ENCODE results near the gene HAPLN2. TPM values are rescaled to one million over a fixed set of nuclear protein-coding genes. Genes with fewer than 3 reads are reported as not detected.

HAPLN2 gene
- total and polyA plus RNA-seq, 7 donors = 0.10 to 1.2 (median 0.71) TPM; not detected in 4

GRCh38 chr1:156667610-156667967, 48.4 kb downstream of the HAPLN2 start:
- Histone ChIP-seq H3K36me3 (no peaks in the 10 kb centered on the region), H3K4me1 (peaks cover 0 to 77% (median 66%) of the 10 kb centered on the region in 4 donors), H3K27ac (peak overlapping the region; percentile 77 to 86 (median 80)), H3K9me3 (no peaks in the 10 kb centered on the region), H3K27me3 (no peaks in the 10 kb centered on the region), H3K4me3 (no peak overlapping the region)
- DNase-seq = no peak
- WGBS, 2 donors = 78 to 85% methylated on average over 5 of the region's 5 CpGs
- TF ChIP-seq CTCF (IDR thresholded peaks at IDR 0.05) = no peak
- no peak for TF ChIP-seq EP300 (IDR thresholded peaks at IDR 0.05)
- TF ChIP-seq POLR2AphosphoS5 (IDR thresholded peaks at IDR 0.05) = no peak
- TF ChIP-seq POLR2A (IDR thresholded peaks at IDR 0.05) = no peak
- intact Hi-C loops (cut with DNase I) = no loop called here

GRCh38 chr1:156667968-156668709, 48.9 kb downstream of the HAPLN2 start:
- no peak for TF ChIP-seq POLR2AphosphoS5 (IDR thresholded peaks at IDR 0.05)
- H3K27me3 ChIP-seq = no peaks in the 10 kb centered on the region
- H3K36me3 ChIP-seq = no peaks in the 10 kb centered on the region
- peak overlapping the region; percentile 77 to 86 (median 80) for H3K27ac ChIP-seq
- DNase-seq = no peak
- H3K4me3 ChIP-seq = no peak overlapping the region
- H3K9me3 ChIP-seq = no peaks in the 10 kb centered on the region
- H3K4me1 ChIP-seq = peaks cover 0 to 72% (median 61%) of the 10 kb centered on the region in 4 donors
- WGBS, 2 donors = 83 to 89% methylated on average over 9 of the region's 9 CpGs
- intact Hi-C loops (cut with DNase I) = no loop called here

GRCh38 chr1:156668801-156669637, 49.8 kb downstream of the HAPLN2 start:
- TF ChIP-seq EP300 (IDR thresholded peaks at IDR 0.05) (no peak), POLR2A (IDR thresholded peaks at IDR 0.05) (no peak), CTCF (IDR thresholded peaks at IDR 0.05) (no peak)
- H3K4me1 ChIP-seq = peaks cover 0 to 63% (median 54%) of the 10 kb centered on the region in 4 donors
- 81 to 82% methylated on average over 17 of the region's 17 CpGs for WGBS, 2 donors
- H3K27ac ChIP-seq = peak overlapping the region; percentile 77 to 86 (median 80)
- H3K27me3 ChIP-seq = no peaks in the 10 kb centered on the region
- no peak overlapping the region for H3K4me3 ChIP-seq
- H3K36me3 ChIP-seq = no peaks in the 10 kb centered on the region
- intact Hi-C loops (cut with DNase I) = no loop called here
- H3K9me3 ChIP-seq = no peaks in the 10 kb centered on the region
- no peak for DNase-seq

- intact Hi-C loops (cut with DNase I) = no loop called here
- Histone ChIP-seq H3K27me3 (no peaks in the 10 kb centered on the region), H3K9me3 (no peaks in the 10 kb centered on the region), H3K27ac (peak overlapping the region; percentile 77 to 86 (median 80)), H3K36me3 (no peaks in the 10 kb centered on the region), H3K4me3 (no peak overlapping the region), H3K4me1 (peaks cover 0 to 59% (median 50%) of the 10 kb centered on the region in 4 donors)
- 58 to 84% methylated on average over 5 of the region's 5 CpGs for WGBS, 2 donors
- no peak for DNase-seq
- TF ChIP-seq CTCF (IDR thresholded peaks at IDR 0.05) (no peak), POLR2AphosphoS5 (IDR thresholded peaks at IDR 0.05) (no peak), POLR2A (IDR thresholded peaks at IDR 0.05) (no peak), EP300 (IDR thresholded peaks at IDR 0.05) (no peak)
These were observed 50.6 kb downstream of the HAPLN2 start for GRCh38 chr1:156669794-156670193.

GRCh38 chr1:156670359-156670758, 51.1 kb downstream of the HAPLN2 start:
- H3K36me3 ChIP-seq = no peaks in the 10 kb centered on the region
- peaks cover 0 to 59% (median 49%) of the 10 kb centered on the region in 4 donors for H3K4me1 ChIP-seq
- 73 to 78% methylated on average over 6 of the region's 6 CpGs for WGBS, 2 donors
- no peak for DNase-seq
- H3K4me3 ChIP-seq = no peak overlapping the region
- intact Hi-C loops (cut with DNase I) = no loop called here
- TF ChIP-seq POLR2A (IDR thresholded peaks at IDR 0.05) (no peak), CTCF (IDR thresholded peaks at IDR 0.05) (no peak), EP300 (IDR thresholded peaks at IDR 0.05) (no peak), POLR2AphosphoS5 (IDR thresholded peaks at IDR 0.05) (no peak)
- H3K27me3 ChIP-seq = no peaks in the 10 kb centered on the region
- peak overlapping the region in 3 of 4 donors; percentile 79 to 86 (median 80) for H3K27ac ChIP-seq
- H3K9me3 ChIP-seq = no peaks in the 10 kb centered on the region

All from sigmoid colon (tissue), 7 donors.